GM10266 (cell line): ENCODE measurements around the gene STAT2.
"Not testable (repeated sequence)": the region's sequence is repeated elsewhere in the genome, so short reads cannot be mapped to it uniquely, and the experiment has no call there.

Source experiments
- DNase-seq: peaks from one replicate; pipeline ENCODE4 v3.0.0; 2012; ENCODE audit errors: extremely low spot score
- CTCF ChIP-seq: IDR thresholded peaks from 2 replicates; pipeline ENCODE4 v1.5.1; 2012; ENCODE audit warnings: mild to moderate bottlenecking, low read depth; ENCODE audit not compliant: control insufficient read depth, insufficient read depth; ENCODE audit errors: missing control alignments

STAT2 gene

GRCh38 chr12:56332512-56333196 is 27.3 kb downstream of the STAT2 start:
- no peak for DNase-seq
- TF ChIP-seq CTCF = no peak

- DNase-seq = no peak
- no peak for TF ChIP-seq CTCF
These were observed 28.9 kb downstream of the STAT2 start for GRCh38 chr12:56330936-56331490.

GRCh38 chr12:56326533-56326932 is 33.4 kb downstream of the STAT2 start:
- TF ChIP-seq CTCF = no peak
- DNase-seq = no peak

- TF ChIP-seq CTCF = no peak
- DNase-seq = no peak
These were observed 33.8 kb downstream of the STAT2 start for GRCh38 chr12:56326126-56326525.

- no peak for TF ChIP-seq CTCF
These were observed 35.7 kb downstream of the STAT2 start for GRCh38 chr12:56324206-56324605.

GRCh38 chr12:56321610-56322009 is 38.3 kb downstream of the STAT2 start:
- not testable (repeated sequence) for DNase-seq

More at GRCh38 chr12:56324206-56324605, 35.7 kb downstream of the STAT2 start:
- DNase-seq = no peak

GRCh38 chr12:56321027-56321426 is 38.9 kb downstream of the STAT2 start:
- no peak for DNase-seq
- TF ChIP-seq CTCF = no peak
